ENCODE results near the gene DGKG. TPM values are rescaled to one million over a fixed set of nuclear protein-coding genes. Genes with fewer than 3 reads are reported as not detected.

Gene DGKG
- total RNA-seq, 4 donors from 2014 or later, result 0.84 to 5.8 (median 2.9) TPM

GRCh38 chr3:186223476-186223875 is 138.6 kb downstream of the DGKG start:
- no peak for TF ChIP-seq CTCF (IDR thresholded peaks at IDR 0.05)
- DNase-seq (ENCODE audit: low spot score) (no peak), ATAC-seq (ENCODE audit: low FRiP score) (no peak)

GRCh38 chr3:186221760-186222378 is 140.2 kb downstream of the DGKG start:
- no peak for TF ChIP-seq CTCF (IDR thresholded peaks at IDR 0.05)
- ATAC-seq (ENCODE audit: low FRiP score) (no peak), DNase-seq (ENCODE audit: low spot score) (no peak)

GRCh38 chr3:186220911-186221645 is 141.0 kb downstream of the DGKG start:
- no peak for TF ChIP-seq CTCF (IDR thresholded peaks at IDR 0.05)
- ATAC-seq (ENCODE audit: low FRiP score) (no peak), DNase-seq (ENCODE audit: low spot score) (no peak)

- no peak for DNase-seq (ENCODE audit: low spot score)
- ATAC-seq (ENCODE audit: low FRiP score), result no peak
- no peak for TF ChIP-seq CTCF (IDR thresholded peaks at IDR 0.05)
These were observed 141.7 kb downstream of the DGKG start for GRCh38 chr3:186220365-186220764.

GRCh38 chr3:186219211-186219638 is 142.8 kb downstream of the DGKG start:
- ATAC-seq (ENCODE audit: low FRiP score), result no peak
- DNase-seq (ENCODE audit: low spot score), result no peak
- TF ChIP-seq CTCF (IDR thresholded peaks at IDR 0.05), result no peak

- DNase-seq (ENCODE audit: low spot score) (no peak), ATAC-seq (ENCODE audit: low FRiP score) (no peak)
- TF ChIP-seq CTCF (IDR thresholded peaks at IDR 0.05), result no peak
These were observed 143.6 kb downstream of the DGKG start for GRCh38 chr3:186218421-186218820.

GRCh38 chr3:186217820-186218164 is 144.2 kb downstream of the DGKG start:
- DNase-seq (ENCODE audit: low spot score) (no peak), ATAC-seq (ENCODE audit: low FRiP score) (no peak)
- TF ChIP-seq CTCF (IDR thresholded peaks at IDR 0.05), result no peak

All from omental fat pad (tissue), 4 donors.